GM23338 (cell line): ENCODE measurements around the gene FAM131A. TPM values are rescaled to one million over a fixed set of nuclear protein-coding genes. Genes with fewer than 3 reads are reported as not detected.

ENCODE experiments used
- ATAC-seq: fragments of 200-7000 bp; cut with Tn5 transposase; 3 replicates; pipeline ENCODE4 v1.9.1; 2020
- DNase-seq: peaks from one replicate; pipeline ENCODE4 v3.0.0-alpha.2; 2015; ENCODE audit warnings: low spot score
- H2AFZ ChIP-seq: fragments of 200-600 bp; sonication (generic); 2 replicates; pipeline ENCODE4 v1.8.0; 2016; ENCODE audit warnings: antibody characterized with exemption, mild to moderate bottlenecking, moderate library complexity
- H3F3A ChIP-seq: fragments of 200-600 bp; sonication (generic); replicated peaks from 2 replicates; pipeline ENCODE4 v1.8.0; 2017; ENCODE audit warnings: antibody characterized with exemption, mixed run types, low read depth
- H3K27ac ChIP-seq: fragments of 200-600 bp; sonication (generic); 2 replicates; pipeline ENCODE4 v1.6.1; 2016; ENCODE audit warnings: low read depth
- H3K27me3 ChIP-seq: fragments of 200-600 bp; sonication (generic); 2 replicates; pipeline ENCODE4 v1.8.0; 2016; ENCODE audit warnings: mild to moderate bottlenecking, mixed run types, moderate library complexity; ENCODE audit not compliant: insufficient read depth
- H3K36me3 ChIP-seq: fragments of 200-600 bp; sonication (generic); 2 replicates; pipeline ENCODE4 v1.8.0; 2016; ENCODE audit warnings: mild to moderate bottlenecking; ENCODE audit not compliant: insufficient read depth
- H3K4me1 ChIP-seq: fragments of 200-600 bp; sonication (generic); 2 replicates; pipeline ENCODE4 v1.8.0; 2016; ENCODE audit warnings: mild to moderate bottlenecking, moderate library complexity; ENCODE audit not compliant: insufficient read depth
- H3K4me2 ChIP-seq: fragments of 200-600 bp; sonication (generic); 2 replicates; pipeline ENCODE4 v1.7.1; 2017; ENCODE audit warnings: mixed run types
- H3K4me3 ChIP-seq: fragments of 200-600 bp; sonication (generic); 2 replicates; pipeline ENCODE4 v1.6.1; 2016; ENCODE audit warnings: mixed run types
- H3K79me2 ChIP-seq: fragments of 200-600 bp; sonication (generic); replicated peaks from 2 replicates; pipeline ENCODE4 v1.8.0; 2017; ENCODE audit warnings: mild to moderate bottlenecking; ENCODE audit not compliant: insufficient read depth
- H3K9me2 ChIP-seq: fragments of 200-600 bp; sonication (generic); 2 replicates; pipeline ENCODE4 v1.8.0; 2017; ENCODE audit not compliant: insufficient read depth
- H4K20me1 ChIP-seq: fragments of 200-600 bp; sonication (generic); replicated peaks from 2 replicates; pipeline ENCODE4 v1.8.0; 2017; ENCODE audit warnings: mild to moderate bottlenecking; ENCODE audit not compliant: insufficient read depth
- H3K27ac Mint-ChIP-seq: 2 replicates; pipeline ENCODE4 v1.8.0; 2020; ENCODE audit warnings: inconsistent platforms, mild to moderate bottlenecking, moderate library complexity, mixed read lengths
- H3K27me3 Mint-ChIP-seq: 3 replicates; pipeline ENCODE4 v1.8.0; 2022; ENCODE audit warnings: low read depth, mild to moderate bottlenecking, moderate library complexity, mixed read lengths, inconsistent platforms; ENCODE audit not compliant: insufficient read depth, poor library complexity
- H3K36me3 Mint-ChIP-seq: 3 replicates; pipeline ENCODE4 v1.8.0; 2021; ENCODE audit warnings: low read depth, mild to moderate bottlenecking, inconsistent platforms, moderate library complexity, mixed read lengths
- H3K4me1 Mint-ChIP-seq: 3 replicates; pipeline ENCODE4 v1.8.0; 2020; ENCODE audit warnings: mild to moderate bottlenecking, inconsistent platforms, mixed read lengths
- H3K4me3 Mint-ChIP-seq: 3 replicates; pipeline ENCODE4 v1.8.0; 2021; ENCODE audit warnings: moderate library complexity, mild to moderate bottlenecking, inconsistent platforms, mixed read lengths
- H3K9me3 Mint-ChIP-seq: 3 replicates; pipeline ENCODE4 v1.8.0; 2020; ENCODE audit warnings: moderate library complexity, mild to moderate bottlenecking, inconsistent platforms, mixed read lengths
- CREB1 ChIP-seq: fragments of 250-450 bp; sonication (Bioruptor Pico); IDR thresholded peaks from 2 replicates; pipeline ENCODE4 v1.5.0; 2020; ENCODE audit warnings: low read depth, mild to moderate bottlenecking, moderate library complexity
- CTCF ChIP-seq, 2 experiments: fragments of 200-600 bp in 1 of 2; sonication (generic) in 1 of 2; conservative IDR thresholded peaks; 2 replicates each; pipeline versions ENCODE4 v1.5.1 to v1.6.1; 2016 to 2017; ENCODE audit warnings: antibody characterized with exemption in 2 of 2, low read depth in 2 of 2, mild to moderate bottlenecking in 2 of 2, moderate library complexity in 1 of 2
- ETS1 ChIP-seq: IDR thresholded peaks from 2 replicates; pipeline ENCODE4 v1.6.1; 2016; ENCODE audit warnings: antibody characterized with exemption
- EZH2 ChIP-seq: fragments of 200-600 bp; sonication (generic); IDR thresholded peaks from one replicate; pipeline ENCODE4 v1.8.0; 2017; ENCODE audit warnings: antibody characterized with exemption, mild to moderate bottlenecking, low read depth; ENCODE audit not compliant: unreplicated experiment
- EZH2phosphoT487 ChIP-seq: fragments of 200-600 bp; sonication (generic); IDR thresholded peaks from one replicate; pipeline ENCODE4 v1.8.1; 2018; ENCODE audit warnings: antibody characterized with exemption; ENCODE audit not compliant: unreplicated experiment
- JUNB ChIP-seq: IDR thresholded peaks from one replicate; pipeline ENCODE4 v1.6.1; 2016; ENCODE audit warnings: antibody characterized with exemption; ENCODE audit not compliant: unreplicated experiment
- REST ChIP-seq: IDR thresholded peaks from one replicate; pipeline ENCODE4 v1.6.1; 2018; ENCODE audit warnings: antibody characterized with exemption; ENCODE audit not compliant: unreplicated experiment
- STAT1 ChIP-seq: IDR thresholded peaks from one replicate; pipeline ENCODE4 v1.6.1; 2016; ENCODE audit warnings: antibody characterized with exemption; ENCODE audit not compliant: unreplicated experiment
- ZNF114 ChIP-seq: fragments of 250-450 bp; sonication (Bioruptor Pico); IDR thresholded peaks from 2 replicates; pipeline ENCODE4 v1.5.0; 2020; ENCODE audit warnings: mild to moderate bottlenecking, moderate library complexity
- ZNF331 ChIP-seq: fragments of 250-450 bp; sonication (Bioruptor Pico); IDR thresholded peaks from 2 replicates; pipeline ENCODE4 v1.5.0; 2020; ENCODE audit warnings: low read depth, mild to moderate bottlenecking, moderate library complexity
- polyA plus RNA-seq: library from polyadenylated mRNA; unstranded; fragments of >200 nt; fragmentation: Nextera tagmentation; extraction: Ambion mirVana; gene quantifications from 2 replicates; pipeline ENCODE4 v1.2.1, GENCODE V29; 2016
- total RNA-seq: library from RNA; depleted of rRNA; stranded (reverse); fragments of >200 nt; shearing (Covaris generic); gene quantifications from 2 replicates; pipeline ENCODE4 v1.2.3, GENCODE V29; 2014

Gene FAM131A
- total and polyA plus RNA-seq, 2 experiments from 2014 or later, result 6.7 to 31.8 TPM

- TF ChIP-seq REST, result no peak
- TF ChIP-seq EZH2, result no peak
- TF ChIP-seq STAT1, result no peak
- no peak for TF ChIP-seq CTCF (conservative IDR thresholded peaks at IDR 0.05; ENCODE audit: low read depth in 2 of 2)
- TF ChIP-seq JUNB, result no peak
- no peak for TF ChIP-seq ZNF331 (CRISPR knock-in tag)
Measured at GRCh38 chr3:184389384-184389783, 52.0 kb downstream of the FAM131A start (continued).

GRCh38 chr3:184389935-184390528 is 52.6 kb downstream of the FAM131A start:
- no peak for ATAC-seq
- Histone ChIP-seq H3K9me2 (no peaks in the 10 kb centered on the region), H3K79me2 (no peaks in the 10 kb centered on the region), H3K36me3 (no peaks in the 10 kb centered on the region), H3K4me3 (no peak overlapping the region), H3K27ac (no peak overlapping the region), H4K20me1 (no peaks in the 10 kb centered on the region), H3K4me2 (no peak overlapping the region), H2AFZ (no peak overlapping the region), H3K4me1 (no peaks in the 10 kb centered on the region; the same call in 1 of the 2 replicates), H3K27me3 (0 out of 2 replicates have a peak, but pooled peaks cover 5% of the 10 kb centered on the region), H3F3A (no peaks in the 10 kb centered on the region)
- DNase-seq, result no peak
- Mint-ChIP-seq H3K27me3 (peaks cover 6% of the 10 kb centered on the region), H3K27ac (no peak overlapping the region), H3K4me1 (peaks cover 5% of the 10 kb centered on the region; the same call in 2 of the 3 replicates), H3K4me3 (no peak overlapping the region), H3K36me3 (no peaks in the 10 kb centered on the region), H3K9me3 (no peaks in the 10 kb centered on the region)
- TF ChIP-seq EZH2phosphoT487, result no peak
- TF ChIP-seq CTCF (conservative IDR thresholded peaks at IDR 0.05; ENCODE audit: low read depth in 2 of 2), result no peak
- TF ChIP-seq ZNF114 (CRISPR knock-in tag), result no peak
- no peak for TF ChIP-seq CREB1 (CRISPR knock-in tag)
- no peak for TF ChIP-seq ZNF331 (CRISPR knock-in tag)
- TF ChIP-seq JUNB, result no peak
- TF ChIP-seq STAT1, result no peak
- TF ChIP-seq ETS1, result no peak
- no peak for TF ChIP-seq REST
- no peak for TF ChIP-seq EZH2
